Stimulated activated naive CD8-positive, alpha-beta T cell treated with anti-CD3 and anti-CD28 coated beads, Interleukin-15, Interleukin-2, amounts not matched to agents 100 ng/mL and 50 ng/mL, for 24 hours (primary cell): ENCODE measurements around the gene POLR2I.

Experiments
- H3K27ac Mint-ChIP-seq: one replicate; pipeline ENCODE4 v1.8.0; 2021; ENCODE audit warnings: mild to moderate bottlenecking, mixed read lengths
- H3K27me3 Mint-ChIP-seq: one replicate; pipeline ENCODE4 v1.8.0; 2021; ENCODE audit warnings: mixed read lengths
- H3K36me3 Mint-ChIP-seq: one replicate; pipeline ENCODE4 v1.8.0; 2021; ENCODE audit warnings: low read depth, mixed read lengths
- H3K4me1 Mint-ChIP-seq: one replicate; pipeline ENCODE4 v1.8.0; 2021; ENCODE audit warnings: low read depth, mixed read lengths
- H3K4me3 Mint-ChIP-seq: one replicate; pipeline ENCODE4 v1.8.0; 2021; ENCODE audit warnings: mild to moderate bottlenecking, mixed read lengths
- H3K9me3 Mint-ChIP-seq: one replicate; pipeline ENCODE4 v1.8.0; 2021; ENCODE audit warnings: mixed read lengths

The POLR2I gene

GRCh38 chr19:36114721-36115452 lies at the start of gene POLR2I:
POLR2I (minus strand) TSS chr19:36114875; CDS start chr19:36114856, 19 bp downstream.
- no peaks in the 10 kb centered on the region for H3K9me3 Mint-ChIP-seq
- H3K27ac Mint-ChIP-seq: peak within 1 kb of the TSS; percentile 95
- no peaks in the 10 kb centered on the region for H3K27me3 Mint-ChIP-seq
- H3K36me3 Mint-ChIP-seq: peaks cover 37% of the 10 kb centered on the region
- H3K4me1 Mint-ChIP-seq: peaks cover 35% of the 10 kb centered on the region
- peak within 1 kb of the TSS; percentile 98 for H3K4me3 Mint-ChIP-seq

- Mint-ChIP-seq H3K27me3 (no peaks in the 10 kb centered on the region), H3K4me3 (no peak overlapping the region), H3K36me3 (no peaks in the 10 kb centered on the region), H3K9me3 (no peaks in the 10 kb centered on the region), H3K27ac (no peak overlapping the region), H3K4me1 (no peaks in the 10 kb centered on the region)
Observed at GRCh38 chr19:36163813-36164212, 49.1 kb upstream of the POLR2I start.

GRCh38 chr19:36160821-36161596 lies 46.3 kb upstream of the POLR2I start:
- no peak overlapping the region for H3K27ac Mint-ChIP-seq

GRCh38 chr19:36153126-36153525 lies 38.5 kb upstream of the POLR2I start:
- Mint-ChIP-seq H3K9me3 (no peaks in the 10 kb centered on the region), H3K27ac (no peak overlapping the region), H3K4me3 (no peak overlapping the region)

More at GRCh38 chr19:36160821-36161596, 46.3 kb upstream of the POLR2I start:
- Mint-ChIP-seq H3K36me3 (no peaks in the 10 kb centered on the region), H3K4me1 (no peaks in the 10 kb centered on the region), H3K4me3 (no peak overlapping the region), H3K9me3 (no peaks in the 10 kb centered on the region), H3K27me3 (no peaks in the 10 kb centered on the region)

DNA sequence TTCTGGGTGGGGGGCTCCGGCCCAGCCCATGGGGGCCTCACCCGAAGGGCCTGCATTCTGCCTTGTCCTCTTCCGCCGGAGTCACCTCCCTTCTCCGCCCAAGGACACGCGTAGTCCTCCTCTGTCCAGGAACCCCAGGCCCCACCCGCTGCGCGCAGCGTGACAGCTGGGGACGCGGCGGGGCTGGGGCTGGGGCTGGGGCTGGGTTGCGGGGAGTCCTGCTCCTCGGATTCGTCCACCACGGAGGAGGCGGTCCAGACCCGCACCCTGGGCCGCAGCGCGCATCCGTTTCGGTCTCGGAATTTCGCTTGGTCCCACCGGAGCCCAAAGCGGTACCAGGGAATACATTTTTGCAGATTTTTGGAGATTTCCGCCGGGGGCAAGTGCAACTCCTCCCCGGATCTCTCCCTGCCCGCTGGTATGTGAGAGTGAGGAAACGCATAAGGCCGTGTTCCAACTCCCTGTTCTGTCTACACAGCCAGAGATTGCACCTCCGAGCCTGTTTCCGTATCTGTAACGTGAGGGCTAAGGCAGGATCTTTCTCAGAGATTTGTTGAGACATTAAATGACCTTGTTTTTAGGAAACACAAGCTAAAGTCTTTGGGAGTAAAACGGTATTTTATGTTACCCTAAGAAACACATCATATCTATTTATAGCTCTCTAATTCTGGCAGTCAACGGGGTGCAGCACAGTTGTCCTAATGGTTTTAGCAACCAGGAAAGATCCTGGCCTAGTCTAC lies 37.8 kb upstream of the POLR2I start, which contains the start of gene COX7A1:
Gene COX7A1 (minus strand): TSS at position 96 of the 740 bp plus-strand sequence. CDS start 40 bp downstream, at position 56.
- Mint-ChIP-seq H3K4me3 (no peak within 1 kb of the TSS), H3K27me3 (no peaks in the 10 kb centered on the region), H3K27ac (no peak within 1 kb of the TSS), H3K36me3 (peaks cover 27% of the 10 kb centered on the region), H3K9me3 (no peaks in the 10 kb centered on the region), H3K4me1 (no peaks in the 10 kb centered on the region)

More at GRCh38 chr19:36153126-36153525, 38.5 kb upstream of the POLR2I start:
- H3K36me3 Mint-ChIP-seq: peaks cover 23% of the 10 kb centered on the region
- H3K27me3 Mint-ChIP-seq: no peaks in the 10 kb centered on the region
- H3K4me1 Mint-ChIP-seq: no peaks in the 10 kb centered on the region

- Mint-ChIP-seq H3K4me1 (no peaks in the 10 kb centered on the region), H3K27ac (no peak overlapping the region), H3K9me3 (no peaks in the 10 kb centered on the region), H3K4me3 (no peak overlapping the region), H3K27me3 (no peaks in the 10 kb centered on the region), H3K36me3 (peaks cover 31% of the 10 kb centered on the region)
Observed at GRCh38 chr19:36152019-36152351, 37.3 kb upstream of the POLR2I start.

- no peak overlapping the region for H3K4me3 Mint-ChIP-seq
- H3K36me3 Mint-ChIP-seq: peaks cover 37% of the 10 kb centered on the region
- no peaks in the 10 kb centered on the region for H3K4me1 Mint-ChIP-seq
- no peak overlapping the region for H3K27ac Mint-ChIP-seq
- H3K27me3 Mint-ChIP-seq: no peaks in the 10 kb centered on the region
- no peaks in the 10 kb centered on the region for H3K9me3 Mint-ChIP-seq
Observed at GRCh38 chr19:36151144-36152018, 36.7 kb upstream of the POLR2I start.

- H3K4me3 Mint-ChIP-seq: no peak overlapping the region
- no peaks in the 10 kb centered on the region for H3K27me3 Mint-ChIP-seq
- no peaks in the 10 kb centered on the region for H3K4me1 Mint-ChIP-seq
- no peak overlapping the region for H3K27ac Mint-ChIP-seq
- H3K36me3 Mint-ChIP-seq: peaks cover 45% of the 10 kb centered on the region
- no peaks in the 10 kb centered on the region for H3K9me3 Mint-ChIP-seq
Observed at GRCh38 chr19:36150586-36150985, 35.9 kb upstream of the POLR2I start.

DNA sequence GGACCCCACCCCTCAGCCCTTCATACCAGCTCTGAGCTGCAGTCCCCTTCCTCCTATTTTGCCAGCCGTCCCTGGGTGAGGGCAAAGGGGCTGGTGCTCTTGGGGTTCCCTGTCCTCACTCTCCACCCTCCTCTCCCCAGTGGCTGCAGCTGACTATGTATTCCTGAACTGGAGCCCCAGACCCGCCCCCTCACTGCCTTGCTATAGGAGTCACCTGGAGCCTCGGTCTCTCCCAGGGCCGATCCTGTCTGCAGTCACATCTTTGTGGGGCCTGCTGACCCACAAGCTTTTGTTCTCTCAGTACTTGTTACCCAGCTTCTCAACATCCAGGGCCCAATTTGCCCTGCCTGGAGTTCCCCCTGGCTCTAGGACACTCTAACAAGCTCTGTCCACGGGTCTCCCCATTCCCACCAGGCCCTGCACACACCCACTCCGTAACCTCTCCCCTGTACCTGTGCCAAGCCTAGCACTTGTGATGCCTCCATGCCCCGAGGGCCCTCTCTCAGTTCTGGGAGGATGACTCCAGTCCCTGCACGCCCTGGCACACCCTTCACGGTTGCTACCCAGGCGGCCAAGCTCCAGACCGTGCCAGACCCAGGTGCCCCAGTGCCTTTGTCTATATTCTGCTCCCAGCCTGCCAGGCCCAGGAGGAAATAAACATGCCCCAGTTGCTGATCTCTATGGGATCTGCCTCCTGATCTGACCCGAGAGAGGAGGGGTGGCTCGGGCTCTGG lies 35.2 kb upstream of the POLR2I start:
- H3K27ac Mint-ChIP-seq: peak overlapping the region; percentile 12
- H3K27me3 Mint-ChIP-seq: no peaks in the 10 kb centered on the region
- no peak overlapping the region for H3K4me3 Mint-ChIP-seq
- H3K9me3 Mint-ChIP-seq: no peaks in the 10 kb centered on the region
- H3K36me3 Mint-ChIP-seq: peaks cover 52% of the 10 kb centered on the region
- no peaks in the 10 kb centered on the region for H3K4me1 Mint-ChIP-seq

- no peaks in the 10 kb centered on the region for H3K27me3 Mint-ChIP-seq
- no peak overlapping the region for H3K27ac Mint-ChIP-seq
- no peaks in the 10 kb centered on the region for H3K9me3 Mint-ChIP-seq
- H3K4me3 Mint-ChIP-seq: no peak overlapping the region
- peaks cover 66% of the 10 kb centered on the region for H3K36me3 Mint-ChIP-seq
- H3K4me1 Mint-ChIP-seq: peaks cover 10% of the 10 kb centered on the region
Observed at GRCh38 chr19:36144624-36145023, 29.9 kb upstream of the POLR2I start.

GRCh38 chr19:36142496-36142895 lies 27.8 kb upstream of the POLR2I start:
- Mint-ChIP-seq H3K4me3 (no peak overlapping the region), H3K36me3 (peaks cover 51% of the 10 kb centered on the region), H3K27me3 (no peaks in the 10 kb centered on the region), H3K4me1 (peaks cover 13% of the 10 kb centered on the region), H3K27ac (no peak overlapping the region), H3K9me3 (no peaks in the 10 kb centered on the region)

DNA sequence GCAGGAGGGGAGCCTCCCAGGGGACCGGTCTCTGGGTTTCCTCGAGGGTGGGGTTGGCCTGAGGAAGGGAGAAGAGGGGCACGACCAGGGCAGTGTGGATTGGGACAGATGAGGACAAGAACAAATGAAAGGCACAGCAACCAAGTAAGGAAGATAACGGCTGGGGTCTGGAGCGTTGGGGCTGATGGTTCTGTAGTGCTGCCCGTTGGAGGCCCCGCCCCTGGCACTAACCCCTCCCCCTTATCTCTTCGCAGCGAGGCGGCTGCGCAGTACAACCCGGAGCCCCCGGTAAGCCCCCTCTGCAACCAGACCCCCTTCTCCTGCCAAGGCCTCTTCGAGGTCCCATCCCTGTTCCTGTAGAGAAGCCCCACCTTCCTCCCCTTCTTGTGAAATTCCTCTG lies 27.4 kb upstream of the POLR2I start:
- Mint-ChIP-seq H3K4me1 (peaks cover 14% of the 10 kb centered on the region), H3K27me3 (no peaks in the 10 kb centered on the region), H3K4me3 (no peak overlapping the region), H3K36me3 (peaks cover 48% of the 10 kb centered on the region), H3K27ac (no peak overlapping the region), H3K9me3 (no peaks in the 10 kb centered on the region)

- Mint-ChIP-seq H3K9me3 (no peaks in the 10 kb centered on the region), H3K27me3 (no peaks in the 10 kb centered on the region), H3K36me3 (peaks cover 40% of the 10 kb centered on the region), H3K4me1 (peaks cover 21% of the 10 kb centered on the region), H3K4me3 (peak overlapping the region; percentile 93), H3K27ac (peak overlapping the region; percentile 77)
Observed at GRCh38 chr19:36141039-36141927, 26.6 kb upstream of the POLR2I start.
